Neural cell (in vitro differentiated cells): ENCODE measurements around the gene SV2B. TPM values are rescaled to one million over a fixed set of nuclear protein-coding genes. Genes with fewer than 3 reads are reported as not detected.
"Not testable (repeated sequence)": the region's sequence is repeated elsewhere in the genome, so short reads cannot be mapped to it uniquely, and the experiment has no call there.

Experiments
- H2AFZ ChIP-seq: fragments of 200-600, 300-800 bp; sonication (generic), shearing (Covaris generic); 2 replicates; pipeline ENCODE4 v1.6.0; 2014; ENCODE audit warnings: low read depth, mild to moderate bottlenecking, antibody characterized with exemption, low read length, moderate library complexity
- H3F3A ChIP-seq: fragments of 200-600 bp; shearing (Covaris generic); 2 replicates; pipeline ENCODE4 v1.6.1; 2016; ENCODE audit warnings: mild to moderate bottlenecking, moderate library complexity, mixed read lengths, antibody characterized with exemption, low read length; ENCODE audit not compliant: insufficient read depth, poor library complexity, severe bottlenecking
- H3K27ac ChIP-seq: fragments of 200-600, 300-800 bp; sonication (generic), shearing (Covaris generic); 2 replicates; pipeline ENCODE4 v1.5.1; 2014; ENCODE audit warnings: mild to moderate bottlenecking, low read length, moderate library complexity
- H3K27me3 ChIP-seq: fragments of 300-800, 200-600 bp; sonication (generic), shearing (Covaris generic); 2 replicates; pipeline ENCODE4 v1.6.0; 2014; ENCODE audit warnings: mild to moderate bottlenecking, low read depth, low read length, moderate library complexity; ENCODE audit not compliant: insufficient read depth
- H3K36me3 ChIP-seq: fragments of 300-800, 200-600 bp; sonication (generic), shearing (Covaris generic); 2 replicates; pipeline ENCODE4 v1.5.1; 2014; ENCODE audit warnings: mild to moderate bottlenecking, antibody characterized with exemption, low read length, moderate library complexity; ENCODE audit not compliant: insufficient read depth
- H3K4me2 ChIP-seq: fragments of 300-800, 200-600 bp; sonication (generic), shearing (Covaris generic); 2 replicates; pipeline ENCODE4 v1.6.0; 2014; ENCODE audit warnings: mild to moderate bottlenecking, low read length
- H3K4me3 ChIP-seq: fragments of 300-800, 200-600 bp; sonication (generic), shearing (Covaris generic); 2 replicates; pipeline ENCODE4 v1.5.1; 2014; ENCODE audit warnings: mild to moderate bottlenecking, low read length, moderate library complexity
- H3K79me2 ChIP-seq: fragments of 200-600 bp; shearing (Covaris generic); replicated peaks from 2 replicates; pipeline ENCODE4 v1.6.0; 2014; ENCODE audit warnings: mild to moderate bottlenecking, low read length, moderate library complexity; ENCODE audit not compliant: insufficient read depth
- H3K9ac ChIP-seq: fragments of 300-800, 200-600 bp; sonication (generic), shearing (Covaris generic); 2 replicates; pipeline ENCODE4 v1.6.1; 2016; ENCODE audit warnings: mild to moderate bottlenecking, low read length, mixed read lengths
- H3K9me2 ChIP-seq: fragments of 200-600 bp; shearing (Covaris generic); 2 replicates; pipeline ENCODE4 v1.6.1; 2016; ENCODE audit warnings: mild to moderate bottlenecking, low read length, mixed read lengths; ENCODE audit not compliant: insufficient read depth
- H3K9me3 ChIP-seq: fragments of 200-600, 300-800 bp; sonication (generic), shearing (Covaris generic); 2 replicates; pipeline ENCODE4 v1.6.1; 2016; ENCODE audit warnings: mild to moderate bottlenecking, mixed run types, low read length, moderate library complexity, mixed read lengths
- H4K20me1 ChIP-seq: fragments of 200-600 bp; shearing (Covaris generic); 2 replicates; pipeline ENCODE4 v1.6.1; 2016; ENCODE audit warnings: mild to moderate bottlenecking, mixed run types; ENCODE audit not compliant: insufficient read depth
- EP300 ChIP-seq: fragments of 450-650 bp; conservative IDR thresholded peaks from 2 replicates; pipeline ENCODE4 v1.6.1; 2014; ENCODE audit warnings: antibody characterized with exemption, mild to moderate bottlenecking, moderate library complexity; ENCODE audit not compliant: poor library complexity, severe bottlenecking
- EZH2 ChIP-seq: fragments of 200-600, 300-800 bp; shearing (Covaris generic), sonication (generic); IDR thresholded peaks from 2 replicates; pipeline ENCODE4 v1.6.1; 2014; ENCODE audit warnings: antibody characterized with exemption, low read length, borderline replicate concordance, mild to moderate bottlenecking; ENCODE audit not compliant: insufficient read depth, poor library complexity, severe bottlenecking
- MXI1 ChIP-seq: fragments of 450-650 bp; conservative IDR thresholded peaks from 2 replicates; pipeline ENCODE4 v1.6.1; 2014; ENCODE audit warnings: antibody characterized with exemption, mild to moderate bottlenecking; ENCODE audit not compliant: poor library complexity, severe bottlenecking
- POLR2AphosphoS5 ChIP-seq: IDR thresholded peaks from 2 replicates; pipeline ENCODE4 v1.6.1; 2012
- RAD21 ChIP-seq: fragments of 450-650 bp; conservative IDR thresholded peaks from 2 replicates; pipeline ENCODE4 v1.6.1; 2014; ENCODE audit warnings: antibody characterized with exemption, mild to moderate bottlenecking, moderate library complexity
- SMC3 ChIP-seq: fragments of 450-650 bp; conservative IDR thresholded peaks from 2 replicates; pipeline ENCODE4 v1.6.1; 2014; ENCODE audit warnings: antibody characterized with exemption, mild to moderate bottlenecking, moderate library complexity; ENCODE audit not compliant: poor library complexity
- TAF1 ChIP-seq: IDR thresholded peaks from 2 replicates; pipeline ENCODE4 v1.6.1; 2012; ENCODE audit warnings: low read depth
- polyA plus RNA-seq: library from polyadenylated mRNA; depleted of rRNA; stranded (reverse); fragments of >200 nt; gene quantifications from 2 replicates; pipeline ENCODE4 v1.2.3, GENCODE V29; 2014
- TF ChIP-seq, protein P1 (sequence below): IDR thresholded peaks from 2 replicates; pipeline ENCODE4 v1.6.1; 2012; ENCODE audit warnings: borderline replicate concordance
- TF ChIP-seq, protein P2 (sequence below): fragments of 450-650 bp; IDR thresholded peaks from 2 replicates; pipeline ENCODE4 v1.5.1; 2014; ENCODE audit warnings: antibody characterized with exemption, mild to moderate bottlenecking, moderate library complexity; ENCODE audit not compliant: poor library complexity, severe bottlenecking

SV2B gene
- polyA plus RNA-seq, 1 donor from 2014 or later, result 0.38 TPM

DNA sequence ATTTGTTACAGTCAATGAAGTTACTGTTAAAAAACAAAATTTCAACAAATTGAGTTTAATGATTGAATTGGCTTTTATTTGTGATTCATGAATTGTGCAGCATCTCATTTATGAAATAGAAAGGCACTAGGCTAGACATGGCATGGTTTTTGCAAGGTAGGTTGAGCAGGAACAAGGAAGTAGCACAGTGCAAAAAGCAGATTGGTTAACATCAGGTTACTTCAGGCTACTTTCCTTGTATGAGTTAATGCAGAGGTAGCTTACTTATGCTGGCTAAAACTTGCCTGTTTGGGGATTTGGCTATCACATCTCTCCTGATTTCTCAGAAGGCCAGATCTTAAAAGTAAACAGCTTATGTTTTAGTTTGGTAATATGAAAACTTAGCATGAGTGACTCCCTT is 23.0 kb upstream of the SV2B start:
- no peaks in the 10 kb centered on the region for H3K27me3 ChIP-seq
- no peaks in the 10 kb centered on the region for H4K20me1 ChIP-seq
- H3K9me3 ChIP-seq, result no peaks in the 10 kb centered on the region
- H3K27ac ChIP-seq, result no peak overlapping the region
- no peaks in the 10 kb centered on the region for H3K79me2 ChIP-seq
- no peaks in the 10 kb centered on the region for H3K9me2 ChIP-seq
- no peak overlapping the region for H3K9ac ChIP-seq
- no peak overlapping the region for H3K4me3 ChIP-seq
- H3K4me2 ChIP-seq, result no peak overlapping the region
- no peaks in the 10 kb centered on the region for H3F3A ChIP-seq
- TF ChIP-seq SMC3, result no peak
- TF ChIP-seq RAD21, result no peak
- TF ChIP-seq, protein P1, sequence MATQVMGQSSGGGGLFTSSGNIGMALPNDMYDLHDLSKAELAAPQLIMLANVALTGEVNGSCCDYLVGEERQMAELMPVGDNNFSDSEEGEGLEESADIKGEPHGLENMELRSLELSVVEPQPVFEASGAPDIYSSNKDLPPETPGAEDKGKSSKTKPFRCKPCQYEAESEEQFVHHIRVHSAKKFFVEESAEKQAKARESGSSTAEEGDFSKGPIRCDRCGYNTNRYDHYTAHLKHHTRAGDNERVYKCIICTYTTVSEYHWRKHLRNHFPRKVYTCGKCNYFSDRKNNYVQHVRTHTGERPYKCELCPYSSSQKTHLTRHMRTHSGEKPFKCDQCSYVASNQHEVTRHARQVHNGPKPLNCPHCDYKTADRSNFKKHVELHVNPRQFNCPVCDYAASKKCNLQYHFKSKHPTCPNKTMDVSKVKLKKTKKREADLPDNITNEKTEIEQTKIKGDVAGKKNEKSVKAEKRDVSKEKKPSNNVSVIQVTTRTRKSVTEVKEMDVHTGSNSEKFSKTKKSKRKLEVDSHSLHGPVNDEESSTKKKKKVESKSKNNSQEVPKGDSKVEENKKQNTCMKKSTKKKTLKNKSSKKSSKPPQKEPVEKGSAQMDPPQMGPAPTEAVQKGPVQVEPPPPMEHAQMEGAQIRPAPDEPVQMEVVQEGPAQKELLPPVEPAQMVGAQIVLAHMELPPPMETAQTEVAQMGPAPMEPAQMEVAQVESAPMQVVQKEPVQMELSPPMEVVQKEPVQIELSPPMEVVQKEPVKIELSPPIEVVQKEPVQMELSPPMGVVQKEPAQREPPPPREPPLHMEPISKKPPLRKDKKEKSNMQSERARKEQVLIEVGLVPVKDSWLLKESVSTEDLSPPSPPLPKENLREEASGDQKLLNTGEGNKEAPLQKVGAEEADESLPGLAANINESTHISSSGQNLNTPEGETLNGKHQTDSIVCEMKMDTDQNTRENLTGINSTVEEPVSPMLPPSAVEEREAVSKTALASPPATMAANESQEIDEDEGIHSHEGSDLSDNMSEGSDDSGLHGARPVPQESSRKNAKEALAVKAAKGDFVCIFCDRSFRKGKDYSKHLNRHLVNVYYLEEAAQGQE, result no peak
- TF ChIP-seq MXI1, result no peak
- no peak for TF ChIP-seq EZH2
- TF ChIP-seq TAF1, result no peak
- TF ChIP-seq POLR2AphosphoS5, result no peak
- no peaks in the 10 kb centered on the region for H3K36me3 ChIP-seq
- H2AFZ ChIP-seq, result no peak overlapping the region

DNA sequence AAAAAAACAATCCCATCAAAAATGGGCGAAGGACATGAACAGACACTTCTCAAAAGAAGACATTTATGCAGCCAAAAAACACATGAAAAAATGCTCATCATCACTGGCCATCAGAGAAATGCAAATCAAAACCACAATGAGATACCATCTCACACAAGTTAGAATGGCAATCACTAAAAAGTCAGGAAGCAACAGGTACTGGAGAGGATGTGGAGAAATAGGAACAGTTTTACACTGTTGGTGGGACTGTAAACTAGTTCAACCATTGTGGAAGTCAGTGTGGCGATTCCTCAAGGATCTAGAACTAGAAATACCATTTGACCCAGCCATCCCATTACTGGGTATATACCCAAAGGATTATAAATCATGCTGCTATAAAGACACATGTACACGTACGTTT is 6.2 kb upstream of the SV2B start:
- H3F3A ChIP-seq, H4K20me1 ChIP-seq, H2AFZ ChIP-seq, H3K79me2 ChIP-seq, H3K4me3 ChIP-seq, H3K27ac ChIP-seq, H3K9me3 ChIP-seq, H3K4me2 ChIP-seq, H3K9ac ChIP-seq, H3K36me3 ChIP-seq, H3K9me2 ChIP-seq: not testable (repeated sequence)
- H3K27me3 ChIP-seq, result peaks cover 23% of the 10 kb centered on the region

DNA sequence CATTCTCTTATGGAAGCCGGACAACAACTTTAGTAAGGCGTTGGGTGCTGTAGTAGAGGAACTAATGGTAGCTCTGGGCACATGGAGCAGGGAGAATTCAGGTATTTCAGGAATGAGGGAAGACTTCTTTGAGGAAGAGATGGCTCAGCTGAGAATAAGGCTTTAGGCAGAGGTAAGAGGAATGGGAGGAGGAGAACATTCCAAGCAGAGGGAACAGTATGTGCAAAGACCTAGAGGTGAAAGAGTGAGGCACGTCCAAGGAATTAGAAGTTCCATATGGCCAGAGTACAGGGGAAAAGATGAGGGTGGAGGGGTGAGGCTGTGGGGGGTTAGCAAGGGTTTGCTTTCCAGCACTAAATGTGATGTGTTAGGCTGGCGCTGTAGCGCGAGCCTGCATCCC is 1.6 kb upstream of the SV2B start:
- Histone ChIP-seq H3F3A (no peaks in the 10 kb centered on the region), H3K27ac (no peak overlapping the region)

More for the DNA sequence above, 1.6 kb upstream of the SV2B start:
- Histone ChIP-seq H3K9ac (no peak overlapping the region), H3K4me2 (no peak overlapping the region), H3K4me3 (no peak overlapping the region), H3K79me2 (no peaks in the 10 kb centered on the region), H2AFZ (no peak overlapping the region), H3K9me3 (no peaks in the 10 kb centered on the region), H3K36me3 (no peaks in the 10 kb centered on the region), H4K20me1 (no peaks in the 10 kb centered on the region), H3K27me3 (peaks cover 64% of the 10 kb centered on the region), H3K9me2 (no peaks in the 10 kb centered on the region)
- TF ChIP-seq SMC3, result no peak
- TF ChIP-seq POLR2AphosphoS5, result no peak
- TF ChIP-seq RAD21, result no peak
- no peak for TF ChIP-seq MXI1
- TF ChIP-seq, protein P2, sequence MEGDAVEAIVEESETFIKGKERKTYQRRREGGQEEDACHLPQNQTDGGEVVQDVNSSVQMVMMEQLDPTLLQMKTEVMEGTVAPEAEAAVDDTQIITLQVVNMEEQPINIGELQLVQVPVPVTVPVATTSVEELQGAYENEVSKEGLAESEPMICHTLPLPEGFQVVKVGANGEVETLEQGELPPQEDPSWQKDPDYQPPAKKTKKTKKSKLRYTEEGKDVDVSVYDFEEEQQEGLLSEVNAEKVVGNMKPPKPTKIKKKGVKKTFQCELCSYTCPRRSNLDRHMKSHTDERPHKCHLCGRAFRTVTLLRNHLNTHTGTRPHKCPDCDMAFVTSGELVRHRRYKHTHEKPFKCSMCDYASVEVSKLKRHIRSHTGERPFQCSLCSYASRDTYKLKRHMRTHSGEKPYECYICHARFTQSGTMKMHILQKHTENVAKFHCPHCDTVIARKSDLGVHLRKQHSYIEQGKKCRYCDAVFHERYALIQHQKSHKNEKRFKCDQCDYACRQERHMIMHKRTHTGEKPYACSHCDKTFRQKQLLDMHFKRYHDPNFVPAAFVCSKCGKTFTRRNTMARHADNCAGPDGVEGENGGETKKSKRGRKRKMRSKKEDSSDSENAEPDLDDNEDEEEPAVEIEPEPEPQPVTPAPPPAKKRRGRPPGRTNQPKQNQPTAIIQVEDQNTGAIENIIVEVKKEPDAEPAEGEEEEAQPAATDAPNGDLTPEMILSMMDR, result no peak
- no peak for TF ChIP-seq TAF1
- no peak for TF ChIP-seq EP300
- TF ChIP-seq EZH2, result no peak
